ENCODE results near the gene TANC1.

GRCh38 chr2:159256159-159256558, 287.7 kb downstream of the TANC1 start:
- no peak for TF ChIP-seq EZH2 (IDR thresholded peaks at IDR 0.05; ENCODE audit: borderline replicate concordance, low read depth, low read length, severe bottlenecking)
- no peak for TF ChIP-seq CTCF (IDR thresholded peaks at IDR 0.05; ENCODE audit: borderline replicate concordance, extremely low read depth, low read length, poor library complexity, severe bottlenecking)

Data from DND-41 (cell line).